KMS-11 (cell line): ENCODE data around the gene SYT2.
"Not testable (repeated sequence)": the region's sequence is repeated elsewhere in the genome, so short reads cannot be mapped to it uniquely, and the experiment has no call there.

ENCODE experiments used
- H2AFZ ChIP-seq: fragments of 200-600 bp; sonication (generic); 2 replicates; pipeline ENCODE4 v1.6.1; 2016; ENCODE audit warnings: antibody characterized with exemption, mixed run types, low read depth
- H3K27ac ChIP-seq: fragments of 200-600 bp; sonication (generic); 2 replicates; pipeline ENCODE4 v1.6.1; 2016; ENCODE audit warnings: mild to moderate bottlenecking, mixed run types
- H3K27me3 ChIP-seq: fragments of 200-600 bp; sonication (generic); 2 replicates; pipeline ENCODE4 v1.6.1; 2017; ENCODE audit warnings: mild to moderate bottlenecking, low read depth, mixed run types, moderate library complexity; ENCODE audit not compliant: insufficient read depth
- H3K36me3 ChIP-seq: fragments of 200-600 bp; sonication (generic); 2 replicates; pipeline ENCODE4 v1.6.1; 2017; ENCODE audit warnings: mild to moderate bottlenecking, mixed run types; ENCODE audit not compliant: insufficient read depth
- H3K4me1 ChIP-seq: fragments of 200-600 bp; sonication (generic); 2 replicates; pipeline ENCODE4 v1.6.1; 2016; ENCODE audit warnings: mild to moderate bottlenecking, low read depth, mixed run types; ENCODE audit not compliant: poor library complexity, severe bottlenecking
- H3K4me2 ChIP-seq: fragments of 200-600 bp; sonication (generic); 2 replicates; pipeline ENCODE4 v1.7.0; 2016; ENCODE audit warnings: mild to moderate bottlenecking, mixed run types
- H3K4me3 ChIP-seq: fragments of 200-600 bp; sonication (generic); IDR thresholded peaks from 2 replicates; pipeline ENCODE4 v1.6.1; 2017; ENCODE audit warnings: low read depth, low read length, mixed read lengths; ENCODE audit not compliant: insufficient read depth
- H3K79me2 ChIP-seq: fragments of 200-600 bp; sonication (generic); 2 replicates; pipeline ENCODE4 v1.6.1; 2016; ENCODE audit warnings: low read depth, mixed run types; ENCODE audit not compliant: insufficient read depth
- H3K9ac ChIP-seq: fragments of 200-600 bp; sonication (generic); 2 replicates; pipeline ENCODE4 v1.6.1; 2016; ENCODE audit warnings: mild to moderate bottlenecking, mixed run types
- H4K20me1 ChIP-seq: fragments of 200-600 bp; sonication (generic); 2 replicates; pipeline ENCODE4 v1.6.1; 2016; ENCODE audit warnings: mild to moderate bottlenecking, mixed run types; ENCODE audit not compliant: insufficient read depth
- CTCF ChIP-seq: fragments of 200-600 bp; sonication (generic); conservative IDR thresholded peaks from 2 replicates; pipeline ENCODE4 v1.6.1; 2017; ENCODE audit warnings: low read depth, mild to moderate bottlenecking, antibody characterized with exemption, low read length, moderate library complexity, mixed read lengths

The SYT2 gene

GRCh38 chr1:202624781-202625108 lies 85.5 kb downstream of the SYT2 start:
- Histone ChIP-seq H4K20me1 (no peaks in the 10 kb centered on the region), H3K27ac (no peak overlapping the region), H2AFZ (no peak overlapping the region), H3K9ac (no peak overlapping the region), H3K36me3 (no peaks in the 10 kb centered on the region), H3K79me2 (no peaks in the 10 kb centered on the region), H3K4me1 (peaks cover 15% of the 10 kb centered on the region), H3K4me3 (no peak overlapping the region), H3K4me2 (no peak overlapping the region), H3K27me3 (peaks cover 16% of the 10 kb centered on the region; the same call in 1 of the 2 replicates)
- TF ChIP-seq CTCF: no peak

GRCh38 chr1:202624088-202624780 lies 86.0 kb downstream of the SYT2 start:
- Histone ChIP-seq H3K27ac (no peak overlapping the region), H3K36me3 (no peaks in the 10 kb centered on the region), H4K20me1 (no peaks in the 10 kb centered on the region), H3K79me2 (no peaks in the 10 kb centered on the region), H3K9ac (no peak overlapping the region), H3K4me1 (peaks cover 14% of the 10 kb centered on the region), H3K4me3 (no peak overlapping the region), H3K4me2 (no peak overlapping the region), H2AFZ (no peak overlapping the region), H3K27me3 (peaks cover 16% of the 10 kb centered on the region; the same call in 1 of the 2 replicates)
- TF ChIP-seq CTCF: no peak

GRCh38 chr1:202623476-202623875 lies 86.8 kb downstream of the SYT2 start:
- not testable (repeated sequence) for H3K9ac ChIP-seq, H3K27ac ChIP-seq, H3K79me2 ChIP-seq, H3K4me2 ChIP-seq, H4K20me1 ChIP-seq, H3K4me3 ChIP-seq, H2AFZ ChIP-seq, H3K36me3 ChIP-seq
- Histone ChIP-seq H3K27me3 (peaks cover 15% of the 10 kb centered on the region; the same call in 1 of the 2 replicates), H3K4me1 (peaks cover 10% of the 10 kb centered on the region)

GRCh38 chr1:202623075-202623474 lies 87.2 kb downstream of the SYT2 start:
- H3K9ac ChIP-seq: no peak overlapping the region
- H2AFZ ChIP-seq: no peak overlapping the region
- H3K4me3 ChIP-seq: no peak overlapping the region

More at GRCh38 chr1:202623075-202623474, 87.2 kb downstream of the SYT2 start:
- Histone ChIP-seq H3K36me3 (no peaks in the 10 kb centered on the region), H4K20me1 (no peaks in the 10 kb centered on the region), H3K4me1 (peaks cover 8% of the 10 kb centered on the region), H3K79me2 (no peaks in the 10 kb centered on the region), H3K4me2 (no peak overlapping the region), H3K27me3 (peaks cover 11% of the 10 kb centered on the region; the same call in 1 of the 2 replicates), H3K27ac (no peak overlapping the region)
- no peak for TF ChIP-seq CTCF
